ENCODE measurements around the gene KHDC1L.
"Not testable (repeated sequence)": the region's sequence is repeated elsewhere in the genome, so short reads cannot be mapped to it uniquely, and the experiment has no call there.

KHDC1L gene

GRCh38 chr6:73207221-73207837 is 18.0 kb downstream of the KHDC1L start:
- no peak for DNase-seq (ENCODE audit: low spot score)

- no peak for DNase-seq (ENCODE audit: low spot score)
Measured at GRCh38 chr6:73204252-73204651, 21.0 kb downstream of the KHDC1L start.

- DNase-seq (ENCODE audit: low spot score) = no peak
Measured at GRCh38 chr6:73203098-73203497, 22.2 kb downstream of the KHDC1L start.

GRCh38 chr6:73200735-73201134 is 24.6 kb downstream of the KHDC1L start:
- DNase-seq (ENCODE audit: low spot score) = no peak

GRCh38 chr6:73200247-73200646 is 25.0 kb downstream of the KHDC1L start:
- DNase-seq (ENCODE audit: low spot score) = no peak

- DNase-seq (ENCODE audit: low spot score) = no peak
Measured at GRCh38 chr6:73194744-73195143, 30.6 kb downstream of the KHDC1L start.

GRCh38 chr6:73193302-73193701 is 32.0 kb downstream of the KHDC1L start:
- not testable (repeated sequence) for DNase-seq (ENCODE audit: low spot score)

- no peak for DNase-seq (ENCODE audit: low spot score)
Measured at GRCh38 chr6:73182021-73182607, 43.2 kb downstream of the KHDC1L start.

- peak; percentile 76 for DNase-seq (ENCODE audit: low spot score)
Measured at GRCh38 chr6:73180763-73181619, 44.3 kb downstream of the KHDC1L start.

DNA sequence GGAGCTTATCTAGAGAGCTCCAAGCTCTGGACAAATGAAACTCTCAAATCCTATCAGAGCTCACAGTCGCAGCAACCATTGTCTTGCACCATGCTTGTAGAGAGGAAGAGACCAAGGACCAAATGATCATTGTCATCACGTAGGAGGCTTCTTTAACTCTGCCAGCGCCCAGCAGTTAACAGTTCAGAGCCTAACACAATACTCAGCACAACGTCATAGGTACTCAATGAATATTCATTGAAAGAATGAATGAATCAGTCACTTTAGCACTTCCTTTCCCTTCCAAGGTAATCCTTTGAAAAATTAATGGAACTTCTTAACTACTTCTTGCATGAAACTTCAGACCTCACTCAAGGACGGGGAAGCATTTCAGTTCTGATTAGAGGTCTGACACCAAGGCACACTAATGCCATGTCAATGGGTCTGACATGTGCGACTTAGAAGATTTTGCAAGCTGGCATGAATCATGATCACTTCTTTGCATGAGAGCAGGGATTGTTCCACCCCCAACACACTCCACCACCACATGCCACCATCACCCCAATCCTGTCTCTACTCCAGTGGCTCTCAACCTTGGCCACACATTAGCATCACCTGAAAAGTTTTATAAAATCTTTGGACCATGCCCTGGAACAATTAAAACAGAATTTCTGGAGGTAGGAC is 45.1 kb downstream of the KHDC1L start:
- no peak for DNase-seq (ENCODE audit: low spot score)

DNA sequence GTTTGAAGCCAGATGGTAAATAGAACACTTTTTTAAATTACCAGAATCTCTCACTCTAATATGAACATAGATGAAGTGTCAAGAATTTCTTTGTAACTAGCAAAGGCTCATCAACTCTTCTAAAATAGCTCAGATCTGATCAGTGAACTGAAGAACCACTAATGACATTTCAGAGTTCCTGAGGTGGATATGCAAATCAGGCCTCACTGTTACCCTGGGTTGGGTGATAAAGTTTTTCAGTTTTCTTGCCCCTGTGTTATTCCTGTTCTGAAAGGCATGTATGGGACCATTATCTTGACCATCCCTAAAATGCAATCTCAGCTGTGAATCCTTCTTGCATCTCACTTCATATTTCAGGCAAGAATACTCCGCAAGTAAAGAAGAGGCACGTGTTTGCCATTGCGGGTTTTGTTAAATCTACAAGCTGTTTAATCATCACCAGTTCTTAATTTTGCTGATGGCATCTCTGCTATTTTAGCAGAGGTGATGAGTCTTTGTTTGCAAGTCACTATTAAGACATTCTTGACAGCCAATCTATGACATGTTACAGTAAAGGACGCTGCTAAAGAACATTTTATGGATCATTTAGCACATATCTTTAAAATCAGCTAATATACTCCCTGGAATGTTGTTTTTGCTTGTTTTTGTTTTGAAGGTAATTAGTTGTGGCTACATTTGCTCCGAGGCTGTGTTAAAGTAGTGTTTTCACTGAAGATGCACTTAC is 47.9 kb downstream of the KHDC1L start:
- DNase-seq (ENCODE audit: low spot score) = no peak

DNA sequence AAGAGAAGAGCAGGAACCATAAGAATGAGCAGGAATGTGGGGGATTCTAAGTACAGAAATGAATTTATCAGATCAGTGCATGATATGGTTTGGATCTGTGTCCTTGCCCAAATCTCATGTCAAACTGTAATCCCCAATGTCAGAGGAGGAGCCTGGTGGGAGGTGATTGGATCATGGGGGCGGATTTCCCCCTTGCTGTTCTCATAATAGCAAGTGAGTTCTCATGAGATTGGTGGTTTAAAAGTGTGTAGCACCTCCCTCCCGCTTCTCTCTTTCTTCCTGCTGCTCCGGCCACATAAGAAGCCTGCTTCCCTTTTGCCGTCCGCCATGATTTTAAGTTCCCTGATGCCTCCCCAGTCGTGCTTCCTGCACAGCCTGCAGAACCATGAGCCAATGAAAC is 49.2 kb downstream of the KHDC1L start:
- DNase-seq (ENCODE audit: low spot score) = no peak

DNA sequence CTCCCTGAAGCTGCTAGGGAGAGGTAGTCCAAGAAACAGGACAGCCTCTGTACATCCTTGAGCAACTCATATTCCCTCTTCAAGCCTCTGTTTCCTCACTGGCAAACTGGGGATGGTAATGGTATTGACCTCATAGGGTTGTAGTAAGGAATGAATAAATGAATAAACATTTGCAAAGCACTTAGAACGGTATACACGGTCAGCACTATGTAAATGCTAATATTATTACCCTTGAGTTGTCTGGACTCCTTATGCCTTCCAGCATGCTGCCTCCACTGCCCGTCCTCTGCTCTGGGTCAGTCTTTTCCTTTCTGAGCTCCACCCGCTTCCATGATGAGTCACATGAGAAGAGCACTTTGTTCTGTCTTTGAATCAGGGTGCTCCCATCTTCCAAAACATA is 50.6 kb downstream of the KHDC1L start:
- DNase-seq (ENCODE audit: low spot score) = no peak
